ENCODE data around the gene ZFR. TPM values are rescaled to one million over a fixed set of nuclear protein-coding genes. Genes with fewer than 3 reads are reported as not detected.
"Not testable (repeated sequence)": the region's sequence is repeated elsewhere in the genome, so short reads cannot be mapped to it uniquely, and the experiment has no call there.

Gene ZFR
- total RNA-seq, 1 donor from 2014 or later, result 60.7 TPM

DNA sequence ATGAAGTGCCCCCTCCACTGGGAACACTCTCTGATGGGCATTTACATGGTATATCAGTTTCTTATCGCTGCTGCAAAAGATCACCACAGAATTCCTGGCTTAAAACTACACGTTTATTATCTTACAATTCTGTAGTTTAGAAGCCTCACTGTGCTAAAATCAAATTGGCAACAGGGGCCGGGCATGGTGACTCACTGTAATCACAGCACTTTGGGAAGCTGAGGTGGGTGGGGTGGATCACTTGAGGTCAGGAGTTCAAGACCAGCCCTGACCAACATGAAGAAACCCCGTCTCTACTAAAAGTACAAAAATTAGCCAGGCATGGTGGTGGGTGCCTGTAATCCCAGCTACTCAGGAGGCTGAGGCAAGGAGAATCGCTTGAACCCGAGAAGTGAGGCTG lies 7.8 kb upstream of the ZFR start:
- not testable (repeated sequence) for DNase-seq (ENCODE audit: extremely low read depth, low read depth, low spot score)

DNA sequence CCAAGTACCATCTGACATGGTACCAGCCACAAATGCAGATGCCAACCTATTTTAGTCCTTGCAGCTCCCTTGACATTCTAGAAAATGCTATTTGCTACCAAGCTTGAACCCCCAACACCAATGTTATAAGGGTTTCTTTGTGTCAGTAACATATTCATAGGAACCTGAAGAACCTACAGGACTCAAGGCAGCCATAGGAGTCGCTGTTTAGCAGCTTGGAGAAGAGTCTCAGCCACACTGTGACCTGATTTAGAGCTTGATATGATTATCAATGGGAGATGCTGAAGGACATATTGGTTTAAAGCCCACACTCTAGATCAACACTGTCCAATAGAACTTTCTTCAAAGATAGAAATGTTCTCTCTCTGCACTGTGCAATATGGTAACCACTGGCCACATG lies 6.4 kb upstream of the ZFR start:
- DNase-seq (ENCODE audit: extremely low read depth, low read depth, low spot score), result no peak

DNA sequence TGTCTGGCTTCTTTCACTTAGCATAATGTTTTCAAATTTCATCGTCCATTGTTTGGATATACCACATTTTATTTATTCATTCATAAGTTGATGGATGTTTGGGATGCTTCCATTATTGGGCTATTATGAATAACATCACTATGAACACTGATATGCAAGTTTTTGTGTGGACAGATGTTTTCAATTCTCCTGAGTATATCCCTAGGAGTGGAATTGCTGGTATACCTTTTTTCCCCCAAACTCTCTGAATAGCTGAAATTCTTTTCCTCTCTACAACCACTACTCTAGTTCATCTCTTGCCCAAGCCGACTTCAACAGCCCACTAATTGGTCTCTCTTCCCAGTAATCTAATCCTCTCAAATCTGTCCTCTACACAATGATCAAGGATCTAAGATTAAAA lies 4.7 kb upstream of the ZFR start:
- no peak for DNase-seq (ENCODE audit: extremely low read depth, low read depth, low spot score)

DNA sequence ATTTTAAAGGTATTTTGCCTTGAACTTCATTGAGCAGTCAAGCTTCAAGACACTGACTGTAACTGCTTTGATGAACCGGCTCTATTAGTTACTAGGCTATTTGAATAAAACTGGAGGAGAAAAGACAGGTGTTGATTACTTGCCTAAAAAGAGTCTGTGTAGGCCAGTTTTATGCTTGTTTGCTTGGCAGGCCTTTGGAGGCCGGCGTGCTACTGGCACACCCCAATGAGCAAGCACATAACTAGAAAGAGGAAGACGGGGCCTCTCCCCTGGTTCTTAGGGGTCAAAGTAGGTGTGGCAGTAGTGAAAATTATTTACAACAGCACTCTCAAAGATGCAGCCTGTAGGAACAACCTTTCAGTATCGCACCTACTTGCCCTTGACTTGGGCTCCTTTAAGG lies 2.1 kb upstream of the ZFR start:
- no peak for DNase-seq (ENCODE audit: extremely low read depth, low read depth, low spot score)

DNA sequence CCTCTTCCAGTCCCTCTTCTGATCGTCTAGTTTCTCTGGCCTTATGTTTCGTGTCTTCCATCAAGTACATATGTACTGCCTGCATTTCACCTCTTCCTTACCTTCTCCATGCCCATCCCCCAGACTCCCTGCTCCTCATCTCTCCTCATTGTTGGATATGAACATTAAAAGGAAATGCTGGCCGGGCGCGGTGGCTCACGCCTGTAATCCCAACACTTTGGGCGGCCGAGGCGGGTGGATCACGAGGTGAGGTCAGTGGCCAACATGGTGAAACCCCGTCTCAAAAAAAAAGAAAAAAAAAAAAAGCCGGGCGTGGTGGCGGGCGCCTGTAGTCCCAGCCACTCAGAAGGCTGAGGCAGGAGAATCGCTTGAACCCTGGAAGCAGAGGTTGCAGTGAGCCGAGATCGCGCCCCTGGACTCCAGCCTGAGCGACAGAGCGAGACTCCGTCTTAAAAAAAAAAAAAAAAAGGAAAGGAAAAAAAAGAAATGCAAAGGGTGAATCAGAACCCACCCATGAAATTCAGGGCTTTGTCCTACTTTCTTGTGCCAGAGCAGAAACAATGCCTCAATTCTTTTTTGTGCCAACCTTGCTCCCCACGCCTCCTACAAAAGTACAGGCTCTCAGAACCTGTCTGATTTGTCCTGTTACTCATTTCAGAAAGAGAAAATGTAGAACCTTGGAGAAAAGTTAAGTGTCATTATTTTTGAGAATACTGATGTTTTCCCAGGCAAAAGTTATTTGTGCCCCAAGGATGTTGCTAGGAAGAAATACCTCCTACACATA lies 1.5 kb upstream of the ZFR start:
- DNase-seq (ENCODE audit: extremely low read depth, low read depth, low spot score), result no peak

DNA sequence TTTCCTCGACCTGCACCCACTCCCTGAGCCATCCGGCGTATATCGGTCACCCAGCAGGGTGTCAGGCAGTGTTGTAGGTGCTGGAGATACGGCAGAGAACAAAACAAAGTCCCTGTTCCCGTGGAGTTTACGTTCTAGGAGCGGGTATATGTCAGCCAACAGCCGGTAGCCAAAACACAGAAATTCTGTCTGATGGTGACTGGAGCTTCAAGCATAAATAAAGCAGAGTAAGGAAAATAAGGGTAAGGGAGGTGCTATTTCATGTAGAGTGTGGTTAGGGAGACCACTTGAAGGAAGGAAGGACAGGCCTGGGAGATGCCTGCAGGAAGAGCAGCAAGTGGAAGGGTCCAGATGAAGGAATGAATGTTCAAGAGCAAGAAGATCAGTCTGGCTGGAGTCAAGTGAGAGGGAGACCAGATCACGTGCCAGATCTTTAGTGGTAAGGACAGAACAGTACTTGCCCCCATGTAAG lies 783 bp upstream of the ZFR start:
- no peak for DNase-seq (ENCODE audit: extremely low read depth, low read depth, low spot score)

DNA sequence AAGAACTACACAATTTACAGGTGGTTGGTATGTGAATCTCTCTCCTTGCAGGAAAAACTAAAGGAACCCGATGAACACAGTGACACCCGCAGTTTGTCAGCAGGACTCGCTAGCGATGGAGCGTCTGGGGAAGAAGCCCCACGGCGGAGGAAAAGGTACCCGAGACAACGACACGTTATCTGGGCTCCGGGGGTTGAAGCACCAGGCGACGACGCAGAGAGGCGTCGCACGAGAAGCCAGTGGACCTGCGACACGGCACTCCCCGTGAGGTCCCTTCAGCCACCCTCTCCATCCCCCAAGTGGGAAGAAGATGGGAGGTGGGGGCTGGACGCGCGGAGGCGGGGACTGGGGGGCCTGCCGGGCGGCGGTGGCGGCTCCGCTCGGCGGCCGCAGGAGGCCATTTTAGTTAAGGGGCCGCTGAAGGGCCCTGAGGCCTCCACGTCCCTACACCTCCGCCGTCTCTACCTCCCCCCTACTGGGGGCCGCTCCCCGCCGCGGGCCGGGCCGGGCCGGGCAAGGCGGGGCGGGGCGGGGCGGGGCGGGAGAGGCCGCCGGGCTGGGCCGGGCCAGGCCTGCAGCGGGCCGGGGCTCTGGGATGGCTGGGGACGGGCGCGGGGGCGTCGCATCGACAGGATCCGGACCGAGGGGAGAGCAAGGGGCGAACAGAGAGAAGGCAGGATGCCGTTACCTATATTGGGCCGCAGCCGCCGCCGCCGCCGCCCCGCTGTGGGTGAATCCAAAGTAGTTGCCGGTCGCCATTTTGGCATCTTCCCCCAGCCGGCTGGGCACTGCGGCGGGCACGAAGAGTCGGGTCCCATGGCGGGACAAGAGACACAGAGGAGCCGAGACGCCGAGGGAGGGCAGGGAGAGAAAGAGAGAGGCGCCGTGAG lies 754 bp downstream of the ZFR start:
- DNase-seq (ENCODE audit: extremely low read depth, low read depth, low spot score), result no peak

DNA sequence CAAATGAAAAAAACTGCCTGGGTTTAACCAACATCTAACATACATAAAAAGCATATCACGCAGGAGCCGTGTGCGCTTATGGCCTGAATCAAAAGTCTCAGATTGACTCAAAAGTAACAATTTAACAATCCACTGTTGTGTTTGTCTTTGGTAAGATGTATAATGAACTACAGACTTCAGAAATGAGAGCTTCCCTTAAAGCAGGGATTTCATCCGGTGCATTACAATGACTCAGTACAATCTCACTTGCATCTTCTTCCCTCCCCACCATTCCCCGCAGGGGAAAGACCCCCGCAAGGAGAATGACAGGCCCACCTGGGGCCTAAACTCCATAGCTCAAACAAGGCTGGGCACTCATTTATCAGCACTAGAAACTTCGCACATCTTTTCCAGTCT lies 1.4 kb downstream of the ZFR start:
- no peak for DNase-seq (ENCODE audit: extremely low read depth, low read depth, low spot score)

DNA sequence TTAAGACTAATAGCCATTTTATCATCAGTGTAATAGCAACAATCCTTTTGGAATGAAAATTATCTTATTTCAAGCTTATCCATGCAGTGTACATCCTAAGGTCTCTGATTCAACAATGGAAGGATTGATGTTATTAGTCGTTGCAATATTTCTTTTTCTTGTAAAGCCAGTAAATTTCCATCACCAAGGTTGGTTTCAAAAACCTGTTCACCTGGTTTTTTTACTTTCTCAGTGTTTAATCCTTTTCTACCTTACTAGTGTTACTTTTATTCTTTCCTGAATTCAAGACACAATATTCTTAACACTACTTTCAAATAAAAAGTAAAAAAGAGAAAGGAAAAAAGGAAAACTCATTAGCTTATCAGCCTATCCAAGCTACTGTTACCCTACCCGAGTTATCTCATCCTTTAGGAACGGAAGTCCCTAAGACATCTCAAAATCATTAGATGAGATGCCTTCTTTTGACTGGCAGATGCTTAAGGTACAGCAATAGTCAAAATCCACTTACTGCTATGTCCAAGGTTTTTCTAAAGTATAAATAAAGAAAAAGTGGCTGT lies 5.4 kb downstream of the ZFR start:
- DNase-seq (ENCODE audit: extremely low read depth, low read depth, low spot score), result no peak

DNA sequence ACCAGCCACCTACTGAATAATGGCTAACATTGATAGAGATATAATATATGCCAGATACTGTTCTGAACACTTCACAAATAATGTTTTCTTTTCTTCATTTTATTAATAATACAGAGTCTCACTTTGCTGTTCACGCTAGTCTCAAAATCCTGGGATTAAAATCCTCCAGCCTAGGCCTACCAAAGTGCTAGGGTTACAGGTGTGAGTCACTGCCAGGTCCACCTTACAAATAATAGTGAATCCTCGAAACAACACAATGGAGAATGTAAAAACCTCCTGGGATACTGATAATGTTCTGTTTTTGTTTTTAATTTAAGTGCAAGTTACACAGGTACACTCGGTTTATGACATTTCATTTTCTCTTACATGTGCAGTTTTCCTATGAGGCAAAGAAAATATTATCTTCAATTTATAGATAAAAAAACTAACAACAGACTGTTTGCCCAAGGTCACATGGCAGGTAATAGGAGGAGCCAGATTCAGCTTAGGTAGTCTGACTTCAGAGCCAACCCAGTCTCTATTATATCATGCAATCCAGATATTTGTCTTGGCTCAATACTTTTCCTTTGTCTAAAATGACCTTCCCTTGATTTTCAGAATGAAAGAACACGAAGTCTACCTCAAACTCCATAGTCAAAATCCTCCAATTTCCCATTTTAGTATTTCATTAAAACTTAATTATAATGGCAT lies 7.8 kb downstream of the ZFR start:
- no peak for DNase-seq (ENCODE audit: extremely low read depth, low read depth, low spot score)

DNA sequence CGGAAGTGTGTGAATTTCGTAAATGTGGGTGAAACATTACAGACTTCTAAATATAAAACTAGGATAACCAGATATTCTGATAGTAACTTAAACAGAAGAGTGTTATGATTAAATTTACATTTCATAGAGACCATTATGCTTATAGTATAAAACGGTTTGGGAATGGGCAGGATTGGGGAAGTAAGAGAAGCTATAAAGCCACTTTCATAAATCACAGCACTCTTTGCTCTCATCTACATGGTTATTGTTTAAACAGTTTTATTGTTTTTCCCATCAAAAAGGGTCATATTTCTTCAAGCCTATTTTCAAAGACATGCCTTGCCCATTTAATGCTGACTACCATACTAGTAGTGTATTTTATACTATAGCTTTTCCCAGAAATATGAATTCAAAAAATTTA lies 9.2 kb downstream of the ZFR start:
- DNase-seq (ENCODE audit: extremely low read depth, low read depth, low spot score), result no peak

DNA sequence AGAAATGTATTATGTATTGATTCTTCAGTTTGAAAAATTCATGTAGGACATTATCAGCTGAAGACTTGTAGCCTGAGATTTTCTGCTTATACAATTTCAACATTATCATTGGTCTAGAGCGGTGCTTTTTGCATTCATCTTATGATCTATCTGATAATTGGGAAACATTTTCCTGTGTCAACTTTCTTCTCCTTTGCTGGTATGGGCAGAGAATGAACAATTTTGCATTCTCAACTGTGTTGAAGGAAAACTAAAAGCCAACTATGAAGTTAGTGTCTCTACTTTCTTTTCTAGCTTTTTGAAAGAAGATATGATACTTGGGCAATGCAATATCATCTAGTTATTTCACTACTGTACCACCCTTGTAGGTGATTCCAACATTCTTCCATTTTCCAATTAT lies 10.3 kb downstream of the ZFR start:
- no peak for DNase-seq (ENCODE audit: extremely low read depth, low read depth, low spot score)

DNA sequence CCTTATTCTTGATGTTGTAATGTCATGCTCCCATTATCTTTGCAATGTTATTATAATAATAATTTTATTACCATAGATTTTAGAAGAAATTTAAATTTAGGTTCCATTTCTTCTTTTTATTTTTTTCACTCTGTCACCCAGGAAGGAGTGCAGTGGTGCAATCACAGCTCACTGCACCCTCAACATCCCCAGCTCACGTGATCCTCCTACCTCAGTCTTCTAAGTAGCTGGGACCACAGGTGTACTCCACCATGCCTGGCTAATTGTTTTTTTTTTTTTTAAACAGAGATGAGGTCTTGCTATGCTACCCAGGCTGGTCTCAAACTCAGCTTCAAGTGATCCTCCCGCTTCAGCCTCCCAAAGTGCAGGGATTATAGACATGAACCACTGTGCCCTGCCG lies 11.9 kb downstream of the ZFR start:
- no peak for DNase-seq (ENCODE audit: extremely low read depth, low read depth, low spot score)

DNA sequence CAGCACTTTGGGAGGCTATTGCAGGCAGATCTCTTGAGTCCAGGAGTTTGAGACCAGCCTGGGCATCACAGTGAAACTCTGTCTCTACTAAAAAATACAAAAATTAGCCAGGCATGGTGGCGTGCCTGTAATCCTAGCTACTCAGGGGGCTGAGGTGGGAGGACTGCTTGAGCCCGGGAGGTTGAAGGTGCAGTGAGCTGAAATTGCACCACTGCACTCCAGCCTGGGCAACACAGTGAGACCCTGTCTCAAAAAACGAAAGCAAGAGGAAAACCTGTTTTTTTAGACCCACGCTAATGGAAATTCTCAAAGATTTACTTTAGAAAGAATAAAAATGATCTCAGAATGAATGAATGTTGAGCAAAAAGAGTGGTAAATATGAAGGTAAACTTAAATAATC lies 13.7 kb downstream of the ZFR start:
- not testable (repeated sequence) for DNase-seq (ENCODE audit: extremely low read depth, low read depth, low spot score)

DNA sequence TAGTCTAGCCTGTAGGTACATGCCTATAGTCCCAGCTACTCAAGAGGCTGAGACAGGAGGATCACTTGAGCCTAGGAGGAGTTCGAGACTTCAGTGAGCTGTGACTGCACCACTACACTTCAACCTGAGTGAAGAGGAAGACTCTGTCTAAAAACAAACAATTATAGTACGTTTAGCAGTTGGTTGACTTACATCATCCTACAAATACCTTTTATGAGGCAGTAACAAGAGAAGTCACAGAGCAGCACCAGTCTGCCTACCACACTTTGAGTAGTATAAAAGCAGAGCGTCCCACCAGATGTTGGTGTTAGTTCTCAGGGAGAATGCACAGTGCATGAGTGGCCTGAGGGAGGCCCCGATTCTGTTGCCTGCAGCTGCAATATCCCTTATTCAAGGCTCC lies 16.1 kb downstream of the ZFR start:
- DNase-seq (ENCODE audit: extremely low read depth, low read depth, low spot score), result no peak

DNA sequence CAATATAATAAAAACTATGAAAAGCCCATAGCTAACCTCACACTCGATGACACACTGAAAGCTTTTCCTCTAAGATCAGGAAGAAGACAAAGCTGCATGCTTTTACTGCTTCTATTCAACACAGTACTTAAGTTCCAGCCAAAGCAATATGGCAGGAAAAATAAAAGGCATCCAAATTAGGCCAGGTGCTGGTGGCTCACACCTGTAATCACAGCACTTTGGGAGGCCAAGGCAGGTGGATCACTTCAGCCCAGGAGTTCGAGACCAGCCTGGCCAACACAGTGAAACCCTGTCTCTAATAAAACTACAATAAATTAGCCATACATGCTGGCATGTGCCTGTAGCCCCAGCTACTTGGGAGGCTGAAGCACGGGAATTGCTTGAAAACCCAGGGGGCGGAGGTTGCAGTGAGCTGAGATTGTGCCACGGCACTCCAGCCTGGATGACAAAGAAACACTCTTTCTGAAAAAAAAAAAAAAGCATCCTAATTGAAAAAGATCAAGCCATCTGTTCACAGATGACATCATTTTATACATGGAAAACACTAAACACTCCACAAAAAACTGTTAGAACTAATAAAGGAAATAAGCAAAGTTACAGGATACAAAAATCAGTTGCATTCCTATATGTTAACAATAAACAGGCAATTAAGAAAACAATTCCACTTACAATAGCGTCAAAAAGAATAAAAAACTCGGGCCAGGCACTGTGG lies 17.9 kb downstream of the ZFR start:
- DNase-seq (ENCODE audit: extremely low read depth, low read depth, low spot score), result no peak

DNA sequence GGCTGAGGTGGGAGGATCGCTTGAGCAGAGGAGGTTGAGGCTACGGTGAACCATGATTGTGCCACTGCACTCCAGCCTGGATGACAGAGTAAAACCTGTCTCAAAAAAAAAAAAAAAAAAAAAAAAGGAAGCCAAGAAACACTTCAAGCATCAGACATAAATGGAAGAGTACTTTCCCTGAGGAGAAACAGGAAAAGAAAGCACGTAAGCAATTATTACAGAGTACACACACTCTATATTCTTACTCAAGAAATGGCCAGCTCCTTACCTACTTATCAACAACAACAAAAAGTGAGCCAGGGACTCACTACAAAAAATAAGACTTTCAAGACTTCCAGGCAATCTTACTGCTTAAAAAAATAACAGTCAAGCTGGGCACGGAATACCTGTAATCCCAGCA lies 21.8 kb downstream of the ZFR start:
- no peak for DNase-seq (ENCODE audit: extremely low read depth, low read depth, low spot score)

DNA sequence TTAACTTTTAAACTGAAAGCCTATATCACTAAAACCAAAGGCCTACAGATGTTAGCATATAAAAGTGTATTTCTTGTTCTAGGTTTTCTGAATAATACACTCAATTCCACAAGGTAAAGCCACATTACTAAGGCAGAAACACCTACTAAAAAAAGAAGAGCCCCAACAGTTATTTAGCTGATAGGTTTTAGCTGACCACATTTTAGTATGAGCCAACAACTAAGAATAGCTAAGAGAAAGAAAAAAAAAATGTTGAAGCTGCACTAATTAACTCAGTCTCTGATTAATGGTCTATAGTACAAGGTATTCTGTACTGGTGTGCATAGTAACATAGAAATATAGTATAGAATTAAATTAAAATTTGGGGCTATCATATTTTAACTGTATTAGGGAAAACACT lies 23.5 kb downstream of the ZFR start:
- no peak for DNase-seq (ENCODE audit: extremely low read depth, low read depth, low spot score)

DNA sequence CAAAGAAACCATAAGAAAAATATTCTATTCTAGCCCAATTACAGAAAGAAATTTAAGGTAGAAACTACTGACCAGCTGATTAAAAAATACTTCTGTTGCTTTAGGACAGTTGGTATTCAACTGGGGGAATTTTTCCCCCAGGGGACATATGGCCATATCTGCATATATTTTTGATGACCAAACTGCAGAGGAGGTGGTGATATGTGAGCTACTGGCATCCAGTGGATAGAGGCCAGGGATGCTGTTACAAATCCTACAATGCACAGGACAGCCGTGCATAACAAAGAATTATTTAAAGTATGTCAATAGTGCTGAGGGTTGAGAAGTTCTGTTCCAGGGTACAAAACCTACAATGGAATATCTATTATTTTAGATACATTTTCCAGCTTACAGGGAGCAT lies 24.0 kb downstream of the ZFR start:
- no peak for DNase-seq (ENCODE audit: extremely low read depth, low read depth, low spot score)

DNA sequence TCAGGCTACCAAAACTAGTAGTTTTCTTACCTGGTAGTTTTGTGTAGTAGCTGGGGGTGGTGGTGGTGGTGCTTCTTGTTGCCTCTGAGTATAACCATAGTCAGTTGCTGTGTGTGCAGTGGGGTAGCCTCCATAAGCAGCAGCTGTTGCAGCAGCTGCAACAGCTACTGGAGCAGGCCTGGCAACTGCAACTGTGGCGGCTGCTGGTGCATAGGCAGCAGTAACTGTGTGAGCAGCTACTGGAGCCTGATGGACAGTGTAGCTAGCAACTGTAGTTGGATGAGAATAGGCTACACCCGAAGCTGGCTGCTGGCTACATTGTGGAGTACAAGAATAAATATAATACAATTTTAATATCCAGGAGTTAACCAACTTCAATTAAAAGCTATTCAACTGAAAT lies 24.7 kb downstream of the ZFR start:
- DNase-seq (ENCODE audit: extremely low read depth, low read depth, low spot score), result no peak

All from glomerular endothelial cell (primary cell).